GM19468 (cell line): ENCODE results near the gene TRIO.

Experiments used
- ATAC-seq: cut with Tn5 transposase; IDR thresholded peaks from one replicate; pipeline ENCODE4 v1.9.1; 2021; ENCODE audit warnings: mild to moderate bottlenecking, moderate library complexity, moderate number of reproducible peaks; ENCODE audit not compliant: unreplicated experiment; ENCODE audit errors: extremely low read depth

Gene TRIO

DNA sequence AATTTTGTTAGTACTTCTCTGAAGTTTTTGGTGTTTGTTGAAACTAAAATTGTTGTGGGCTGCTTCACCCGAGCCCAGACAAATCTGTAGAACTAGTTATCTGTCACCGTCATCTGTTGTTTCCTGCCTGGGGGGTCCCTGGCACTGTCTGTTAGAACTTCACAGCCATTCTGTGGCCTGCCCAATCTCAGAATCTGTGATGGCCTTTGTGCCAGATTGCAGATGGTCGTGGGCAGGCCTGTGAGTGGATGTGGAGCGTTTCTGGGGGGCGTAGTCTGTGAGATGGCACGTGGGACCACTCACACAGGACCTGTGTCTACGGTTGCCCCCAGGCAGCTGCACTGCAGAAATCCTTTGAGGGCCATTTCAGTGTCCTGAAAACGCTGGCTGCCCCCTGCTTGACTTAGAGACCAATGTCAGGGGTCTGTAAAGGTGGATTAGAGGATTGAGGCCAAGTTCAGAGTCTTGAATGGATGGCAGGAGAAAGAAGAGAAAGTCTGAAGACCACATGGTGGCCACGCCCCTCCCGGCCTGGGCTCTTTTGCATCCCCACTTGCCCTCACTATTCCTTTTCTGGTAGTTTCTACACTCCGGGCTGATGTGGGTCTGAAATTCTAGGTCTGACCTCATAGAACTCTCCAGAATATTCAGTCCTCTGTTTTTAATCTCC lies 38.3 kb downstream of the TRIO start:
- ATAC-seq, result no peak

DNA sequence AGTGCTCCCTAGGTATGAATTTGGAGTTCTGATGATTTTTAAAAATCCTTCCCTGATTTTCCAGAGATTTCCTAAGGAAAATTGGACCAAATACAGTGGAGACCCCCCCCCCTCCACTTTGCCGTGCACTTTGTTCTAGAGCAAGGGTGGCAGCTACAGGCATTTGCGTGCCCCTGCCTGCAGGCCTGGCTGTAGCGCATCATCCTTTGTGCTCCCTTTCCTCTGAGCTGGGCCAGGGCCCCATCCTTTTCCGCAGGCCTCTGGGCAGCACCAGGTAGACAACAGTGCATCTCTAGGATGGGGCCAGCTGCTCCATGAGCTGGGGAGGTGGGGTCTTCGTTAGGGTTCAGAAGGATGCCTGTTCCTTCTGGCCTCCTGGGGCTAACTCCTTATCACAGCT lies 39.6 kb downstream of the TRIO start:
- ATAC-seq, result no peak

DNA sequence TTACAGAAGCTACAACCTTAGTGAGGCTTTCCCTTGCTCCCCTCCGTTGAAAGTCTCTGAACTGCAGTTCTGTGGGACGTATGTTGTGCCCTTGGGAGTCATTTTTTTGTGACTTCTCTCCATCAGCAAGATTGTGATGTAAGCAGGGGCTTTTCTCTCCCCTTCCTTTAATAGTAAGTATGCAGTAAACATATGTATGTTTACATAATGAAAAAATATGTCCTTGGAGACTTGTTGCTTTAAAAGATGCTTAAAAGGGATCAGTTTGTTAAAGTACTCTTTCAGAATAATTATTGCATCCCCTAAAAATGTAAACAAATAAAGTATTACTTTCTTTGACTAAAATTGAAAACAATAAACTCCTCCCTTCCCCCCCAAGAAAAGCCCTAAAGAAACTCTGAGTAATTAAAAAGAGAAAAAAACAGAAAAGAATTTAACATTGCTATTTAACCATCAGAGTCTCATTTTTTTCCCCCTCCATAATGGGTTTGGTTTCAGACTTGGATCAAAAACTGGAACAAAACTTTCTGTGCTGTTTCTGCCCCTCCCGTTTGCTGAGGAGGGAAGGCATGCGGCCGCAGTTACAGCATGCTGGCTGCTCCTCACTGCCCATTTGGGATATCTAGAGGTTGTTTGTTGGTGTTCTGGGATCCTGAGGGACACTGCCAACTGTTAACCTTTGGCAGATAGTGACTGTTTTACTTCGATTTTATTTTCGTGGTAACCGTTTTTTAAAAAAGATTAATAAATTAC lies 40.2 kb downstream of the TRIO start:
- ATAC-seq, result no peak

DNA sequence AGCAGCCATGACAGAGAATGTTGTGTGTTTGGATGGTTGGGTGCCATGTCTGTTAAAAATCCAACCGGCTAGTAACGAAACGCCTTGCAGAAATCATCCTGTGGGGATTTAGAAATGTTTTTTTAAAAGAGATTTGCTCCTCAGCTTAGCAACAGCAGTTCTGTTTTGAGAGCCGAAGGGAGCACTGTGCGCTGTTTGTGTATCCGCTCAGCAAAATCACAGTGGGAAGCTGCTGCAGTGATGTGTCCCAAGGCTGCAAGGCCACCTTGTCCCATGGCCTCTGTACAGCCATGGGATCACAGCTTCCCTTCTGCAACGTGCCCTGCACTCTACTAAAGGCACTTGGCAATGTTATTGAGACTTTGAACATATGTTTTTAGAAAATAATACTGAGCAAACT lies 40.9 kb downstream of the TRIO start:
- ATAC-seq, result no peak

DNA sequence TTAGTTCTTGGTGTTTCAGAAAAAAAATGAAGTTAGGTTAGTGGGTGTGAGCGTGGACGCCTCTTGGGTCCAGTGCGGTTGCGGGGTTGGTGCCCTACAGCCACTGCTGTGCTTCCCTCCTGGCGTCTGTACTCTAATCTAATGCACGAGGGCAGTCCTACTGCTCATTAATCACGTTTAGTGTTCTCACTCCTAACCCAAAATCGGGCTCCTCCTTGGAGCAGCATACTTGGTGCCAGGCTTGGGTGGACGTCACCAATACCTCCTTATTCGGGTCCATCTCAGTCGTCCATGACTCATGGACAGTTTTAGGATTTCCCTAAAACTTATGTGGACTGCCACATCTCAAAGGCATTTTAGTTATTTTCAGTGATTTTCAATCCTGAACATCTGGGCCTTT lies 41.6 kb downstream of the TRIO start:
- no peak for ATAC-seq

DNA sequence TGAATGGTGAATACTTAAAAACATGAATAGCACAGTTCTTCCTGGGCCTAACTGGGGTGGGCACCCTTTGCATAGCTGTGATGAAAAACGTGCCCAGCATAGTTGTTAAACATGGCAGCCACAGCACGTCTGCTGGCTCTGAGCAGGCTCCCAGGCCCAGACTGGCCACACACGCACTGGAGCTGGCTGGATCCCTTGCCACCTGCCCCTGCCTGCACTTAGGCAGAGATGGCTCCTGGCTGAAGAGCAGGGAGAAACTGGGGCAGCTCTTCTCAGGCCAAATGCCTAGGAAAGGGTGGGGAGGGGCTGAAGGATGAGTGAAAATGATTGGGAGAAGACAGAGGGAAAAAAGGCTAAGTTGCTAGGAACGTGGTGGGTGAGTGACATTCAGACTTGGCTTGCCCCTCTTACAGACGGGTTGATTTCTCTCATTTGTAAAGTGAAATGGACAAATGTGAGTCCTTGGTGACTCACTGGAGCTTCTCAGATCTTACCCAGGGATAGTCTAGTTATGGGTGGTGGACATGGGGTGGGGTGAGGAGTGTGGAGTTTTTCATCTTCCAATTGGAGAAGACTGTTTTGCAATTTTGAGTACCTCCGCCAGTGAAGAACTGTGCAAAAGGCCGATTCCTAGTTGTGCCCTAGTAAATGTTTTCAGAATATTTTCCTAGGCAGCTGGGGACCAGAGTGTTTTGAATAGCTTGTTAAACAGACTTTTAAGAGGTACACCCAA lies 42.4 kb downstream of the TRIO start:
- ATAC-seq, result no peak

DNA sequence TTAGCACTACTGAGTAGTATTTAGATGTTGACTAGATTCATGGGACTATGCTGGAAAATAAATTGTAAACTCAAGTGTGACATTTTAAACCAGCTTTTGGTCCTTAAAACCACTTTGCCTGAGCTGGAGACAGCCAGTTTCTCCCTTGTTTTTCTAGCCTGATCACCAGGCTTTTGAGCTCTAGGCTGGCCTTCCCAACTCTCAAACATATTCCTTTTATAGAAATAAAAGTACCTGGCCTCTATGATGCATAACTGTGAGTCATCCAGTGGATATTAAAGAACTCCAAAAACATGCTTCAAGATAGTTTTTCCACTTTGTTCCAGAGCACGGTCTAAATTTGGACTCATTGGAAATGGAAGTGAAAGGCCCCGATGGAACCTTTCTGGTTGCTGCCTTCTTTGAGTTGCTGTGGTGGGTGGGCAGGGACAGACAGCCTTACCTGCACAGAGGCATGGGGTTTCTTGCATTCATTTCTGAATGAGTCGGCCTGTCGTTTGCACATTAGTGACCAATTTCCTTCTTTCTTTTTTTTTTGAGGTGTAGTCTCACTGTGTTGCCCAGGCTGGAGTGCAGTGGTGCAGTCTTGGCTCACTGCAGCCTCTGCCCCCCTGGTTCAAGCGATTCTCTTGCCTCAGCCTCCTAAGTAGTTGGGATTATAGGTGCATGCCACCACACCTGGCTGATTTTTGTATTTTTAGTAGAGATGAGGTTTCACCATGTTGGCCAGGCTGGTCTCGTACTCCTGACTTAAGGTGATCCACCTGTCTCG lies 43.1 kb downstream of the TRIO start:
- ATAC-seq, result no peak

DNA sequence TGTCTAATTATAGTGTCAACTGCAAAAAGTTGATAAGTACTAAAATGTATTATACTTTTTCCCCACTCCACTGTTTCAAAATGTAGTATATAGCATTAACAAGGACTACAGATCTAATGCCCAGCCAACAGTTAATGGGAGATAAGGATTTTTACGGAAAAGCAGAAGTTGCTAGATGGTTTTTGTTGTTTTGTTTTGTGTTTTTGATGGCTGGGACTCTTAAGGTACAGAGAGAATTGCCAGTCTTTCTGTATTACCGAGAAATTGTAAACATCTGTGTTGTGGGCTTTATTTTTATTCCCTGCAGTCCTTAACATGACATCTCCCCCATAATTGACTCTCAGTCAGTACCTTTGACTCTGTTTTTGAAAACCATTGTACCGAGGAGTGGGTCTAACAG lies 44.0 kb downstream of the TRIO start:
- ATAC-seq, result no peak

DNA sequence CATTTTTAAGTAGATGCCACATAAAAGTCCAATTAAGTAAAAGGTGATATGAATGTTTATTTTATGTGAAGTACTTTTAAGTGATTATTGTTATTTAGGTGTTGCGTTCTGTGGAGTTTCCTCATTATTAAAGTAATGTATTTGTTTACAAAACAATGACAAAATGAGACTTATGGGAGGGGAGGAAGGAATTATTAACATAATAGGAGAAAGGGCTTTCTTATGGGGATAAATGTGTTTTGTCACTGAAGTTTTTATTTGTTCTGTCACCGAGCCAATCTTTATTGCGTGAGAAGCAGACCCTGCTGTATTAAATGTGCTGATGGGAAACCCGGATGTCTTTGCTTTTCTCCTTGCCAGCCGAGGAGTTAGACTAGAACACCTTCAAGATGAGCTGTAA lies 44.5 kb downstream of the TRIO start:
- no peak for ATAC-seq

DNA sequence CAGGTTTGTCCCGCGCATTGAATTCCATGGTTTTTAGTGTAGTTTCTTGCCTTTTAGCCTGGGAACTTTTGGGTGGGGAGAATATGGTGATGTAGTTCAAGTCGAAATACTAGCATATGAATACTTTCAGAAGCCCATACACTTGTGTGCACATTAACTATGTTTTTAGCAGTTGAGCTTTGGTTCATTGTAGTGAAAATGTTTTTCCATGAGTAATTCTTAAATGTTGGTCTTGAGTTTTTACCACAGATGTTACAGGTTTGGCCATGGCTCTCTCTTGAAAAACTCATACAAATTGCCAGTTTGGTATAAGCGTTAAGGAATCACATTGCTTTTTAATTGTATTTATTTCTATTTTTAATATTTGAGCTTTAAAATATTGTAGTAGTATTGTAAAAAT lies 45.6 kb downstream of the TRIO start:
- ATAC-seq, result no peak

DNA sequence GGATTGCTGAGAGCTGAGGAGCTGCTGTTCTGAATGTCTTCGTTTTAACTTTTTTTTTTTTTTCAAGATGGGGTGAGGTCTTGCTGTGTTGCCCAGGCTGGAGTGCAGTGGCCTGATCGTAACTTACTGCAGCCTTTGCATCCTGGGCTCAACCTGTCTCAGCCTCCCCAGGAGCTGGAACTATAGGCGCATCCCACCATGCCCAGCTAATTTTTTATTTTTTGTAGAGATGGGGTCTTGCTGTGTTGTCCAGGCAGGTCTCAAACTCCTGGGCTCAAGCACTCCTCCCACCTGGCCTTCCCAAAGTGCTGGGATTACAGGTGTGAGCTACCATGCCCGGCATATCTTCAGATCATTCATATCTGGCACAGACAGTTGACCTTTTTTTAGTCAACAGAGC lies 46.5 kb downstream of the TRIO start:
- no peak for ATAC-seq

DNA sequence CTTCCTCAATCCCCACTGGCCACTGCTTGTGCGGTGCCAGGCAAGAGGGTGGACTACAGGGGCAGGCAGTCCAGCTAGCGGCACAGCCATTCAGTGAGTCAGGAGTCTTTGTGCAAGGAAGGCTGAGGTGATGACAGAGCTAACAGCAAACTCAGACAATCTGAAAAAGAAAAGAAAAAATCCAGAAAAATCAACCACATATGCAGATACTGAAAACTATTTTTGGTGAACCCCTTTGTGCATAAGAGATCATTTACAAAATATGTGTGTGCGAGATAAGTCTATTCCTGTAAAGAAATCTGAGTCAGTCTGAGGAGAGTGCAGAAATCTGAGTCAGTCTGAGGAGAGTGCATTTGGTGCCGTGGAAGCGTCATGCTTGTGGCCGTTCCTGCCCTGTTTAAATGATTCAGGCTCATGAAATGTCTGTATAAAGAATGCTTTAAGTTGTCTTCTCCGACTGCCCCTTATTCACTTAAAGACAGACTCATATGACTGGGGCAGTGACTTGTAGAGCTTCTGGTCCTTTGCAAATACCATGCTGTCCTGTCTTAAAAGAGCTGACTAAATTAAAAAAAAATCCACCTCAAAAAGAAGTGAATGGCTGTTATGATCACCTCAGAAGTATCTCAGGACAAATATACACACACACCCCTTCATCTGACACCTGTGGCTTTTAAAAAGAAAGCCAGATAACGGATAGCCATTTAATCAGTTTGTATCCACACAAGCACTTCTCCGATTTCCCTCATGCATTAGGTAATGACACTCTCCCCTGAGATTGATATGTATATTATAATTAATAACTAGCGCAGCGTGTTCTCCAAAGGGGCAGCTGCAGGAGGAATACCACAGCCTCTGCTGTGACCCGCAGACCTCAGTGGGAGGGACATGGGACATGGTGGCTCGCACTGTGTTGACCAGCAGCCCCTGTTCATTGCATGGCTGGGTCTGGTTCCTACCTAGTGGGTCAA lies 47.3 kb downstream of the TRIO start:
- ATAC-seq, result no peak

DNA sequence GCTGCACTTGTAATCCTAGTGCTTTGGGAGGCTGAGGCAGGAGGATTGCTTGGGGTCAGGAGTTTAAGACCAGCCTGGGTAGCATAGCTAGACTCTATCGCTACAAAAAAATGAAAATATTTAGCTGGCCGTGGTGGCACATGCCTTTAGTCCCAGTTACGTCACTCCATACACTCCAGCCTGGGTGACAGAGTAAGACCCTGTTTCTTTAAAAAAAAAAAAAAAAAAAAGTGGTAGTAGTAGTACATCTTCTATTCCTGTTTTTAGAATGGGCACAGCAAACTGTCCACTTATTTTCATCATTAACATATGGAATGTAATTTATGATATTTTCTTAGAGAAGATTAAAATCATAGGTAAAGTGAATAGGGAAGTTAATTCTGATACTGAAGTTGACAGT lies 48.2 kb downstream of the TRIO start:
- ATAC-seq, result no peak

DNA sequence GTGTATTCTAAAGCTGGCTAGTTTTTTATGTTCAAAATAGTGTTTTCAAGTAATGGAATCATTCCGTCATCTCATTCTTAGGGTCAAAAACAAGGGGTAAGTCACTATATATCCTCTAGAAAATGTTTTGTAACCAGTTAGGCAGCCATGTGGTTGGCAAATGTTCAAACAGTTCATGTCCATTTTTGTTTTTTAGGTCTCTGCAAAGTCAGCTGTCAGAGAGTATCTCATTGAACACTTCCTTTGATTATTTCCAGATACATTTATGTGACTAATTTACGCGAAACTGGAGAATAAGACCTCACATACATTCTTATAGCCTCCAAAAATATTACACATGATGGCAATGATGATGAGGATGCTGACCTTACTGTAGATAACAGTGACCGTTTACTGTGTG lies 50.4 kb downstream of the TRIO start:
- ATAC-seq, result no peak

DNA sequence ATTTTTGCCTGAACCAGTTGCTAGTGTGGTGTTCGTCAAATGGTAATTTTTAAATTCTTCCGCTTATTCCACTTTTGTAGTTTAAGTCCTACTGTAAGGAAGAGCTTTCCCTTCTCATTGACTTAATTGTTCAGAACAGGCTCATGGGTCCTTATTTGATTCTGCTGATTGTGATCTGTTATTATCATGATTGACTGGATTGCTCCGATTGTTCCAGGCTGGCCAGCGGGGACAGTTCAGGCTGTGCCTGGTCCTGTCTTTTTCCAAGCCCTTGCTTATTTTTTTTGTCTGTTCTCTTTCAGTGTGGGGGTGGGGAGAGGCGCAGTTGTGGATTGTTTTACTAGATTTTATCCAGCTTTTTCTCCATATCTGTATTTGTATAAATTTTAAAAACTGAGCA lies 52.4 kb downstream of the TRIO start:
- ATAC-seq, result no peak

DNA sequence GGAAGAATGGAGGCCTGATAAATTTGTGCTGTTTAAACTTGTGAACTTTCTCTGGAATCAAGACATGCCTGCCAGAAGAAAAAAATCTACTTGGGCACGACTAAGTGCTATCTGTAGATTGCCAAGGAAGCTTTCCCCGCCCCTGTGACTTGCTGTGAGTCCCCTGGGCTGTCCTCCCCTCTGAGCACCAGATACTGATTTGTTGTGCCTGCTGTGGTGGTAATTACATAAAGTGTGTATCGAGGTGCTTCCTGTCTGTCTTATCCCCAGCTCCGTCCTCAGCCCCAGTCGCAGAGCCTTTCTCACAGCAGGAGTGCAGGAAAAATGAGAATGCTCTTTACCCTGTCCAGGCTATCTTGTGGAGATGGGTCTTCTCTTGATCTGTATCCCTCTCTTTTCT lies 53.9 kb downstream of the TRIO start:
- no peak for ATAC-seq

DNA sequence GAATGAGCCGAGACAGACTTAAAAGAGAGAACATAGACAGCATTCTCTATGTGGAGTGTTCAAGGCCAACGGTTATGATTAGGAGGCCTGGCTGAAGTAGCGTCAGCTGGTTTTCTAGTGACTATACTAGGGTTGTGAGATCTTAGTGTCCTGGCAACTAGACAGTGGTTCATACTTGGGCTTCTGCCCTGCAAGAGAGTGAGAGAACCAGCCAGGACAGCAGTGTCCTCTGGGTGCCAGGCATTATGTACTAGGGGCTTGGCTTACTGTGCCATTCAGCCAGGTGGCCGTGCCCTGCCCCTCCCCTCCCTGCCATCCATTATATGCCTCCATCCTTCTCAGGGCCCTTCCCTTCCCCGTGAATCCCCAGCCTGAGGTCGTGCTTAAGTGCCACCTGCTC lies 56.8 kb downstream of the TRIO start:
- ATAC-seq, result no peak

DNA sequence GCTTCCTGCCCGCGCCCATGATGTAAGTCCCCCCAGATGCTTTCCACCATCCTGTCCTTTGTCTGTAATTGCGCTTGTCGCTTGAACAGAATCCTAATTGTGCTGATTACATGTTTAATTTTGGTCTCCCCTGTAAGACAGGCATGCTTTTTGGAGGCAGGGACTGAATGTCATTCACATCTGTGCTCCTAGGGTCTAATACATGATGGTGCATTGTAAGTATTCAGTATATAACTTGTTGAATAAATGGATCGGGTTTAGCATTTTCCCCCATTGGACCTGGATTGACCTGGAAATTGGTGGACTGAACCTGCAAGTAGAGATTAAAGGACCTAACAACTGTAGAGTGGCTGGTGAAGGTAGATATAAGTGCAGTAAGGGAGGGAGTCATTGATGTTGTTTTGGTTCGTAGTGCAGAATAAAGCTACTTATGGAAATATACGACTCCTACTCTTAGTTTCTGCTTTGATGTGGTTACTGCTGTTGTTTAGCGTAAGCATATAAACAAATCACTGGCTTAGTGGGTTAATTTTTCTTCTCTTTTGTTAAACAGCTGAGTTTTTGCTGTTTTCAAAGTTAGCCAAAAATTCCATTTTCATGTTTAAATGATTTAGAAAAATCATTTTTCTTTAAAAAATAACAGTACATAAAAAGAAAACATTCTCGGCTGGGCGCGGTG lies 57.3 kb downstream of the TRIO start:
- no peak for ATAC-seq
